ENCODE measurements around the gene INPP5F.
"Not testable (repeated sequence)": the region's sequence is repeated elsewhere in the genome, so short reads cannot be mapped to it uniquely, and the experiment has no call there.

The INPP5F gene

DNA sequence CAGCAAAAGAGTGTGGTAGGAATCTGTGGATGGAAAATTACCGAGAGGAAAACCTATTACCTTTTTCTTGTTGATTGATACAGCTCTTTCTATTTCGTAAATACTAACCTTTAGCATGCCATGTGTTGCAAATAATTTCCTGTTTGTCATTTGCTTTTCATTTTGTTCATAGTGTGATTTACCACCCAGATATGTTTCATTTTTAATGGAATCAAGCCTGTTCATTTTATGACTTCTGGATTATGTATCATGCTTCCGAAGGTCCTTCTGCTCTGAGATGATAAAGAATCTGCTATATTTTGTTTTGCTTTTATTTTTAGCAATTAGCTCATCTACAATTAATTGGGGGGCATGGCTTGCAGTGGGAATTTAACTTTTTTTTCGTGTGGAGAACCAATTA is 46.5 kb downstream of the INPP5F start:
- TF ChIP-seq CTCF (IDR thresholded peaks at IDR 0.05; ENCODE audit: borderline replicate concordance, control extremely low read depth, extremely low read depth, insufficient read depth, missing control alignments): no peak
- DNase-seq (ENCODE audit: low spot score): no peak
- in situ Hi-C loops (cut with MboI; ENCODE audit: low sequenced_read_pairs, unreplicated experiment): no loop called here

GRCh38 chr10:119773041-119773440 is 47.2 kb downstream of the INPP5F start:
- DNase-seq (ENCODE audit: low spot score); in situ Hi-C loops (cut with MboI; ENCODE audit: low sequenced_read_pairs, unreplicated experiment): not testable (repeated sequence)

- peak; percentile 27 for DNase-seq (ENCODE audit: low spot score)
- TF ChIP-seq CTCF (IDR thresholded peaks at IDR 0.05; ENCODE audit: borderline replicate concordance, control extremely low read depth, extremely low read depth, insufficient read depth, missing control alignments): no peak
- in situ Hi-C loops (cut with MboI; ENCODE audit: low sequenced_read_pairs, unreplicated experiment): no loop called here
Observed at GRCh38 chr10:119775529-119775928, 49.7 kb downstream of the INPP5F start.

GRCh38 chr10:119776536-119776935 is 50.7 kb downstream of the INPP5F start:
- no peak for DNase-seq (ENCODE audit: low spot score)
- TF ChIP-seq CTCF (IDR thresholded peaks at IDR 0.05; ENCODE audit: borderline replicate concordance, control extremely low read depth, extremely low read depth, insufficient read depth, missing control alignments): no peak
- in situ Hi-C loops (cut with MboI; ENCODE audit: low sequenced_read_pairs, unreplicated experiment): no loop called here

DNA sequence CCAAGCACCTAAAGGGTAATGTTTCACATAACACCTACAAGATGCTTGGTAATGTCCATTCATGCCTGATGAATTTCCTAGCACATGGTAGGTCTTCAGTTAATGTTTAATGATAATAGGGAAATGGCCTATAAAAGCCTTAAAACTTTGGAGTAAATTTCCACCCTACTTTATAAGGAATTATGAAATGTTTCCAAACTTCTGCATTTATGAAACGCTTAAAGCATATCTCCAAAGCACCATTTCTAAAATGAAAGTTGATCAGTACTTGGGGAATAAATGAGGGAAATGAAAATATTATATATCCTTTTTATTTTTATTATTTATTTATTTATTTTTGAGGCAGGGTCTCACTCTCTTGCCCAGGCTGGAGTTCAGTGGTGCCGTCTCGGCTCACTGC is 51.8 kb downstream of the INPP5F start:
- in situ Hi-C loops (cut with MboI; ENCODE audit: low sequenced_read_pairs, unreplicated experiment): no loop called here
- DNase-seq (ENCODE audit: low spot score): no peak
- no peak for TF ChIP-seq CTCF (IDR thresholded peaks at IDR 0.05; ENCODE audit: borderline replicate concordance, control extremely low read depth, extremely low read depth, insufficient read depth, missing control alignments)

- in situ Hi-C loops (cut with MboI; ENCODE audit: low sequenced_read_pairs, unreplicated experiment): no loop called here
- DNase-seq (ENCODE audit: low spot score): no peak
- no peak for TF ChIP-seq CTCF (IDR thresholded peaks at IDR 0.05; ENCODE audit: borderline replicate concordance, control extremely low read depth, extremely low read depth, insufficient read depth, missing control alignments)
Observed at GRCh38 chr10:119778776-119779445, 53.1 kb downstream of the INPP5F start.

GRCh38 chr10:119780879-119781480 is 55.1 kb downstream of the INPP5F start:
- in situ Hi-C loops (cut with MboI; ENCODE audit: low sequenced_read_pairs, unreplicated experiment): no loop called here
- no peak for DNase-seq (ENCODE audit: low spot score)
- no peak for TF ChIP-seq CTCF (IDR thresholded peaks at IDR 0.05; ENCODE audit: borderline replicate concordance, control extremely low read depth, extremely low read depth, insufficient read depth, missing control alignments)
